Ectodermal cell (in vitro differentiated cells): ENCODE data around the gene TUBB1.

Source experiments
- H3K27ac ChIP-seq: 2 replicates; pipeline ENCODE4 v1.7.0; 2013; ENCODE audit warnings: mild to moderate bottlenecking, low read depth, low read length; ENCODE audit not compliant: insufficient read depth, poor library complexity, severe bottlenecking
- H3K27me3 ChIP-seq: 2 replicates; pipeline ENCODE4 v1.7.0; 2013; ENCODE audit warnings: mild to moderate bottlenecking, low read length; ENCODE audit not compliant: insufficient read depth, control insufficient read depth, poor library complexity, severe bottlenecking
- H3K36me3 ChIP-seq: one replicate; pipeline ENCODE4 v1.7.0; 2013; ENCODE audit warnings: low read length; ENCODE audit not compliant: control insufficient read depth, insufficient read depth
- H3K4me1 ChIP-seq: one replicate; pipeline ENCODE4 v1.7.0; 2013; ENCODE audit warnings: low read length; ENCODE audit not compliant: control insufficient read depth, insufficient read depth
- H3K4me3 ChIP-seq: 2 replicates; pipeline ENCODE4 v1.7.0; 2013; ENCODE audit warnings: low read depth, low read length, control low read depth; ENCODE audit not compliant: insufficient read depth
- H3K9me3 ChIP-seq: 2 replicates; pipeline ENCODE4 v1.7.0; 2013; ENCODE audit warnings: mild to moderate bottlenecking, low read length, moderate library complexity; ENCODE audit not compliant: control insufficient read depth
- WGBS, 2 experiments: methylation state at CpG; one replicate each; pipeline ENCODE4 v1.1.7; 2013; ENCODE audit warnings: missing lambda C conversion rate in 2 of 2; 5-methylcytosine and 5-hydroxymethylcytosine counted together

The TUBB1 gene

GRCh38 chr20:58997141-58997770 lies 22.0 kb upstream of the TUBB1 start:
- H3K9me3 ChIP-seq, result no peaks in the 10 kb centered on the region
- WGBS, 2 experiments, result 93 to 94% methylated on average over 24 of the region's 24 CpGs
- no peaks in the 10 kb centered on the region for H3K4me1 ChIP-seq
- peaks cover 38% of the 10 kb centered on the region for H3K36me3 ChIP-seq
- no peaks in the 10 kb centered on the region for H3K27me3 ChIP-seq
- H3K27ac ChIP-seq, result no peak overlapping the region
- no peak overlapping the region for H3K4me3 ChIP-seq

DNA sequence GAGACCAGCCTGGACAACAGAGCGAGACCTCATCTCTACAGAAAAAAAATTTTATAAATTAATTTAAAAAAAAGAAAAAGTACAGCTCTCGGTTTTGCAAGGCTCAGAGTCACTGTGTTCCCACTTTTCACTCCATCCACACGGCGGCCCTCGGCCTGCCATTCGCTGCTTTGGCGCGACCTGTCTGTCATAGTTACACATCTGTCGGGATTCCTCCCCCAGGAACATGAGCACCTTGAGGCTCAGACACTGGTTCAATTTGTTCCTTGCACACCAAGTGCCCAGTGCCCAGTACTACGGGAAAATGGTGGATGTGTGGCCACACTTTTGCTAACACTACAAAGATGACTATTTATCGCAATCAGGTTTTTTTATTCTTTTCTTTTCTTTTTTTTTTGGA lies 20.6 kb upstream of the TUBB1 start:
- Histone ChIP-seq H3K4me1 (peaks cover 2% of the 10 kb centered on the region), H3K9me3 (no peaks in the 10 kb centered on the region), H3K36me3 (peaks cover 25% of the 10 kb centered on the region), H3K4me3 (no peak overlapping the region), H3K27me3 (no peaks in the 10 kb centered on the region), H3K27ac (no peak overlapping the region)
- WGBS, 2 experiments, result 87 to 92% methylated on average over 11 of the region's 11 CpGs

GRCh38 chr20:59000326-59000725 lies 18.9 kb upstream of the TUBB1 start:
- no peak overlapping the region for H3K4me3 ChIP-seq
- H3K36me3 ChIP-seq, result peaks cover 21% of the 10 kb centered on the region
- 63 to 67% methylated on average over 3 of the region's 3 CpGs for WGBS, 2 experiments
- H3K9me3 ChIP-seq, result no peaks in the 10 kb centered on the region
- no peaks in the 10 kb centered on the region for H3K27me3 ChIP-seq
- no peak overlapping the region for H3K27ac ChIP-seq
- H3K4me1 ChIP-seq, result peaks cover 2% of the 10 kb centered on the region

- Histone ChIP-seq H3K27ac (no peak overlapping the region), H3K27me3 (no peaks in the 10 kb centered on the region), H3K4me3 (no peak overlapping the region), H3K9me3 (no peaks in the 10 kb centered on the region), H3K36me3 (peaks cover 13% of the 10 kb centered on the region), H3K4me1 (peaks cover 5% of the 10 kb centered on the region)
- WGBS, 2 experiments, result 90 to 92% methylated on average over 13 of the region's 13 CpGs
Measured at GRCh38 chr20:59001068-59001448, 18.2 kb upstream of the TUBB1 start.

GRCh38 chr20:59001449-59002171 lies 17.6 kb upstream of the TUBB1 start:
- H3K9me3 ChIP-seq, result no peaks in the 10 kb centered on the region
- H3K27ac ChIP-seq, result no peak overlapping the region
- H3K36me3 ChIP-seq, result peaks cover 9% of the 10 kb centered on the region
- H3K4me3 ChIP-seq, result no peak overlapping the region
- no peaks in the 10 kb centered on the region for H3K27me3 ChIP-seq
- H3K4me1 ChIP-seq, result peaks cover 5% of the 10 kb centered on the region
- WGBS, 2 experiments, result 95% methylated on average over 27 of the region's 27 CpGs

DNA sequence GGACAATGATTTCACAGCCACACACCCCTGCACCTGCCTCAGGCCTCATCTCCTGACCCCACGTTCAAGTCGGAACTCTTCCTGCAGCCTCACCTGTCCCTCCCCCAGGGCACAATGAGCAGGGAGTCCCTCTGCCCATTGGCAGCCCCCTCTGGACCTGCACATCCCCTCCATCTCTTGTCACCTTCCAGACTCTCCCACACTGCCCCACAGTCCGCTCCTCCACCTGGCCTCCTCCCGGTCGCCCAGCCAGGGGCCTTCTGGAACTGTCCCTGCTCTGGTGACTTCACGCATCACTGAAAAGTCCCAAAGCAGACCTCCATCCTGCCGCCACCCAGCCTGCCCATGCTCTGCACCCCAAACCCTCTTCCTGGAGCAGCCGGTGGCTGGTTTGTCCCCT lies 16.8 kb upstream of the TUBB1 start:
- 93% methylated on average over 8 of the region's 8 CpGs for WGBS, 2 experiments
- Histone ChIP-seq H3K9me3 (no peaks in the 10 kb centered on the region), H3K27me3 (peaks cover 1% of the 10 kb centered on the region), H3K27ac (no peak overlapping the region), H3K36me3 (peaks cover 9% of the 10 kb centered on the region), H3K4me1 (peaks cover 5% of the 10 kb centered on the region), H3K4me3 (no peak overlapping the region)

- Histone ChIP-seq H3K4me3 (no peak overlapping the region), H3K9me3 (no peaks in the 10 kb centered on the region), H3K27me3 (peaks cover 7% of the 10 kb centered on the region), H3K4me1 (peaks cover 5% of the 10 kb centered on the region), H3K36me3 (peaks cover 9% of the 10 kb centered on the region), H3K27ac (no peak overlapping the region)
- 86 to 87% methylated on average over 17 of the region's 17 CpGs for WGBS, 2 experiments
Measured at GRCh38 chr20:59002874-59003399, 16.3 kb upstream of the TUBB1 start.

DNA sequence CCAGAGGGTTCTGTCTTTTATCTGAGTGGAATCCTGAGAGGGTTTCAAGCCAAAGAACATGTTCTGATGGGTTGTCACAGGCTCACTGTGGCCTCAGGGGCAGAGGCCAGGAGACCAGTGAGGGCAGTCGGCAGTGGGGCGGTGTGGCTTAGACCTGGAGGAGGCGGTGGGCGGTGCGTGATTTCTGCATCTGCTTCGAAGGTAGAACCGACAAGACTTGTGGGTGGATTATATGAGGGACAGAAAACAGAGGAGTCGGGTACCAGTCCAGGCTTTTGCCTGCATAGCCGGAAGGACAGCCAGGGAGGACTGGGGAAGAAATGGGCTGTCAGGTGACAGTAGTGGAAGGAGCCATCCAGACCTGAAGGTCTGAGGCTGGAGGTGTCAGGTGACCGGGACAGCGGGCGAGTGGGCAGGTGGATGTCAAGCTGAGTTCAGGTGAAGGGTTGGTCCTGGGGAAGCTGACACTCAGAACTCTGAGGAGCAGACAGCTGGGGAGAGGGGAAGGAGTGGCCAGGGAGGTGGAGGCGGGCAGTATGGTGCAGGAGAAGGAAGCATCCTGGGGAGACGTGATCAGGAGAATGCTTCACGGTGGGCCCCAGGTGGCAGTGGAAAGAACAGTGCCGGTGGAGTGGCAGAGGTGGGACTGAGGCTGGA lies 15.3 kb upstream of the TUBB1 start:
- H3K27ac ChIP-seq, result no peak overlapping the region
- H3K4me3 ChIP-seq, result no peak overlapping the region
- WGBS, 2 experiments, result 92% methylated on average over 16 of the region's 16 CpGs
- H3K9me3 ChIP-seq, result no peaks in the 10 kb centered on the region
- peaks cover 10% of the 10 kb centered on the region for H3K27me3 ChIP-seq
- H3K4me1 ChIP-seq, result peaks cover 5% of the 10 kb centered on the region
- H3K36me3 ChIP-seq, result peaks cover 9% of the 10 kb centered on the region

DNA sequence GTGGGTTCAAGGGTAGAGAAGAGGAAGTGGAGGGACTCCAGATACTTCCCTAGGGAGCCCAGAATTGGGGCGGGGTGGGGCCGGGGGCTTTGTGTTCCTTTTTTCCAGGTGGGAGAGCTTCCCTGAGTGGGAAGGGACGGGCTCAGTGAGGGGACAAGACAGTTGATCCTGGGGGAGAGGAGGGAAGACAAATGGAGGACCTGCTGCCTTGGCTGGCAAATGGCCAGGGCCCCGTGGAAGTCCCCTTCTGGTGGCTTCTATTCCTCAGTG lies 14.8 kb upstream of the TUBB1 start:
- Histone ChIP-seq H3K9me3 (no peaks in the 10 kb centered on the region), H3K36me3 (peaks cover 9% of the 10 kb centered on the region), H3K27ac (no peak overlapping the region), H3K27me3 (peaks cover 10% of the 10 kb centered on the region), H3K4me3 (no peak overlapping the region), H3K4me1 (peaks cover 5% of the 10 kb centered on the region)
- WGBS, 2 experiments, result 90 to 95% methylated on average over 4 of the region's 4 CpGs

DNA sequence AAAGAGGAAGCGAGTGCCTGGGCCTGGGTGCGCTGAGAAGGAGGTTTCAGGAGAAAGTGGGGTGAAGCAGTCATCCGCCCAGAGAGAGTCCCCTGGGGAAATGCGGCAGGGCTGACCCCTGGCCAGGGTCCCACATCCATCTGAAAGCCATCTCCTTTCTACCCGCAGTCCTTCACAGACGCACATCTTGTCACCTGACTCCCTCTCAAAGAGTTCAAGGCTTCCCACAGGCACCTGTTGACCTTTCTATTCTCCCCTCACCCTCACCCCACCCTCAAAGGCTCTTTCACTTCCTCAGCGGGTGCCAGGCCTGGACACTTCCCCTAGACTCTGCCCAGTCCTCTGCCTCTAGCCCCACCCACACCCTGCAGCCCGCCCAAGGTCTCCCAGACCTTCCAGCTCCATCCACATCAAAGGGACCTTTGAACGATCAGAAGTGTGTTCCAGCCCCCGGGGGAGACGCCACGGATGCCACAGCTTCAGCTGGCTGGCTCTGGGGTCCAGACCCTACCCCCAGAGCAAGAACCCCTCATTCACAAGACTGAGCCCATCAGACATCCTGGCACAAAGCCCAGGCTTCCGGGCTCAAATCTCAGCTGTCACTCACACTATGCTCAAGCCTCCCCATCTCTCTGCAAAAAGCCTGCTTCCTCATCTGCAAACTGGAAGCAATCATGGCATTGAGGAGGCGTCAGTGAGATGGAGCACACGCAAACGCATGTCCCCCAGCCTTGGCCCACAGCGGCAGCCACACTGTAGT lies 14.3 kb upstream of the TUBB1 start:
- WGBS, 2 experiments, result 91 to 92% methylated on average over 17 of the region's 17 CpGs
- Histone ChIP-seq H3K27me3 (peaks cover 10% of the 10 kb centered on the region), H3K4me3 (no peak overlapping the region), H3K27ac (no peak overlapping the region), H3K4me1 (peaks cover 5% of the 10 kb centered on the region), H3K36me3 (peaks cover 9% of the 10 kb centered on the region), H3K9me3 (no peaks in the 10 kb centered on the region)
